Fibroblast of lung (primary cell): ENCODE data around the gene ZNF423.

ENCODE experiments used
- CTCF ChIP-seq, 2 donors: IDR thresholded peaks in 1 of 2; conservative IDR thresholded peaks in 1 of 2; 1 replicate in 1 of 2; 2 replicates in 1 of 2; pipeline ENCODE4 v1.5.1; 2011 to 2012; ENCODE audit warnings: low read length in 2 of 2, control low read depth in 1 of 2, inconsistent platforms in 1 of 2, low read depth in 1 of 2, mild to moderate bottlenecking in 1 of 2
- EZH2 ChIP-seq: IDR thresholded peaks from 2 replicates; pipeline ENCODE4 v1.5.1; 2012; ENCODE audit warnings: low read length, control low read depth, mild to moderate bottlenecking; ENCODE audit errors: missing control alignments

GRCh38 chr16:49542946-49543630 is 312.8 kb downstream of the ZNF423 start:
- TF ChIP-seq CTCF (conservative IDR thresholded peaks at IDR 0.05 in 1 of 2, IDR thresholded peaks at IDR 0.05 in 1 of 2; ENCODE audit: low read depth in 1 of 2, low read length in 2 of 2) (no peak), EZH2 (no peak)
